Activated CD8-positive, alpha-beta memory T cell treated with anti-CD3 and anti-CD28 coated beads for 4 hours (primary cell): ENCODE results near the gene EPPIN.
"Not testable (repeated sequence)": the region's sequence is repeated elsewhere in the genome, so short reads cannot be mapped to it uniquely, and the experiment has no call there.

Experiments
- DNase-seq, 2 donors: peaks; one replicate each; pipeline ENCODE4 v3.0.0-alpha.2; 2020; ENCODE audit warnings: low read depth in 2 of 2

Gene EPPIN

GRCh38 chr20:45547206-45547770 lies at the start of gene EPPIN:
Gene EPPIN, minus strand, starts transcription at chr20:45547401. Its CDS starts 44 bp downstream, at chr20:45547357.
- DNase-seq = no peak

GRCh38 chr20:45595235-45595634 lies 48.0 kb upstream of the EPPIN start:
- DNase-seq = no peak

- no peak for DNase-seq
These were observed 46.3 kb upstream of the EPPIN start for GRCh38 chr20:45593498-45593897.

- no peak for DNase-seq
These were observed 45.5 kb upstream of the EPPIN start for GRCh38 chr20:45592574-45593189.

- DNase-seq = no peak
These were observed 42.5 kb upstream of the EPPIN start for GRCh38 chr20:45589725-45590124.

GRCh38 chr20:45588800-45589199 lies 41.6 kb upstream of the EPPIN start:
- no peak for DNase-seq

- not testable (repeated sequence) for DNase-seq
These were observed 38.8 kb upstream of the EPPIN start for GRCh38 chr20:45585986-45586385.

- not testable (repeated sequence) for DNase-seq
These were observed 37.1 kb upstream of the EPPIN start for GRCh38 chr20:45584294-45584693.

- DNase-seq = no peak
These were observed 36.3 kb upstream of the EPPIN start for GRCh38 chr20:45583502-45583901.

- no peak for DNase-seq
These were observed 34.5 kb upstream of the EPPIN start for GRCh38 chr20:45581702-45582101.

- DNase-seq = no peak
These were observed 32.0 kb upstream of the EPPIN start, which contains the start of gene WFDC8 for GRCh38 chr20:45579184-45579583. Gene WFDC8, minus strand, starts transcription at chr20:45579284. Its CDS starts 37 bp downstream, at chr20:45579247.

- DNase-seq = no peak
These were observed 31.0 kb upstream of the EPPIN start for GRCh38 chr20:45578231-45578630.

- no peak for DNase-seq
These were observed 29.8 kb upstream of the EPPIN start for GRCh38 chr20:45576995-45577394.

- DNase-seq = no peak
These were observed 28.7 kb upstream of the EPPIN start for GRCh38 chr20:45575931-45576330.

- not testable (repeated sequence) for DNase-seq
These were observed 22.4 kb upstream of the EPPIN start for GRCh38 chr20:45569650-45570049.

- DNase-seq = no peak
These were observed 17.6 kb upstream of the EPPIN start for GRCh38 chr20:45564760-45565276.

- no peak for DNase-seq
These were observed 8.0 kb upstream of the EPPIN start for GRCh38 chr20:45555198-45555597.

GRCh38 chr20:45552456-45552855 lies 5.3 kb upstream of the EPPIN start:
- no peak for DNase-seq

- DNase-seq = no peak
These were observed 3.6 kb upstream of the EPPIN start for GRCh38 chr20:45550765-45551164.

GRCh38 chr20:45548410-45548809 lies 1.2 kb upstream of the EPPIN start:
- DNase-seq = no peak

GRCh38 chr20:45545754-45546453 lies 1.3 kb downstream of the EPPIN start:
- DNase-seq = no peak

GRCh38 chr20:45545351-45545750 lies 1.9 kb downstream of the EPPIN start:
- no peak for DNase-seq

GRCh38 chr20:45539382-45539781 lies 7.8 kb downstream of the EPPIN start, which contains the start of gene WFDC6:
Gene WFDC6, minus strand, starts transcription at chr20:45539482. Its CDS starts 75 bp downstream, at chr20:45539407.
- DNase-seq = no peak
